Fibroblast of mammary gland (primary cell): ENCODE measurements around the gene ZNF75A.

Source experiments
- DNase-seq: peaks from one replicate; pipeline ENCODE4 v3.0.0-alpha.2; 2010; ENCODE audit warnings: low read depth
- H3K4me3 ChIP-seq: 2 replicates; pipeline ENCODE4 v1.5.1; 2011; ENCODE audit warnings: low read depth, mild to moderate bottlenecking, low read length, moderate library complexity; ENCODE audit not compliant: control insufficient read depth
- CTCF ChIP-seq: conservative IDR thresholded peaks from 2 replicates; pipeline ENCODE4 v1.5.1; 2011; ENCODE audit warnings: low read depth, low read length, inconsistent platforms; ENCODE audit not compliant: control insufficient read depth, insufficient read depth

Gene ZNF75A

GRCh38 chr16:3289998-3290673, 15.2 kb upstream of the ZNF75A start:
- no peak overlapping the region for H3K4me3 ChIP-seq
- DNase-seq = no peak
- TF ChIP-seq CTCF = no peak

DNA sequence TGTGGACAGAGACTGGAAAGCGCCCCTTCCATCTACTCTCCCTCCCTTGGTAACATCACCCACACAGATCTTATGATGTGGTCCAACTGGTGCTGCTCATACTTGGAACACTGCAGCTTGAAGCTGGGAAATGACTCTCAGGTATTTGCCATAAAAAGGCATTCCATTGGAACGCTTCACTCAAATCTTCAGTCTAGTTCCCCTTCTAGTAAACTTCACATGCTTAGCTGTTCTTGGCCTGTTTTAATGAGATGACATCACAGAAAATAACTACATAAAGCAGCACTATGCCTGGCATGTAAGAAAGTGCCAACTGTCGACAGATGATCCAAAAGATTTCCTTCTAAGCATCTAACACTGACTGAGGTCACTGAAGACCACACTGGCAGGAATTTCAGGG, 12.7 kb upstream of the ZNF75A start:
- DNase-seq = no peak
- H3K4me3 ChIP-seq = no peak overlapping the region
- no peak for TF ChIP-seq CTCF

DNA sequence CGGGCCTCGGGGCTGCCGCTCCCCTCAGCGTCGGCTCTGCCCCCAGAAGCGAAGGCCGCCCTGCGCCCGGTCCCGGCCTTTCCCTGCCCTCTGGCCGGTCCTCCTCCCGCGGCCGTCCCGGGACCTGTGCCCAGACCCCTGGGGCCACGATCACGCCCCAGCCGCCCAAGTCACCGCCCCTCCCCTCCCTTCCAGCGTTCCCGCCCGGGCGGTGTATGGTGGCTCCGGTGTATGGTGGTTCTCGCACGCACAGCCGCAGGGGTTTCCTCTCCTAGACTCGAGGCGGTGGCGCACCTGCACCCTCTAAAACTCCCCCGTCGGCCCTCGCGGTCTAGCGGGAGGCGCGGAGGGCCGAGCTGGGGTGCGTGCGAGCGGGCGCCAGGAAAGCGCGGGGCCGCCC, 10.1 kb upstream of the ZNF75A start:
- no peak overlapping the region for H3K4me3 ChIP-seq
- TF ChIP-seq CTCF = no peak
- DNase-seq = no peak

DNA sequence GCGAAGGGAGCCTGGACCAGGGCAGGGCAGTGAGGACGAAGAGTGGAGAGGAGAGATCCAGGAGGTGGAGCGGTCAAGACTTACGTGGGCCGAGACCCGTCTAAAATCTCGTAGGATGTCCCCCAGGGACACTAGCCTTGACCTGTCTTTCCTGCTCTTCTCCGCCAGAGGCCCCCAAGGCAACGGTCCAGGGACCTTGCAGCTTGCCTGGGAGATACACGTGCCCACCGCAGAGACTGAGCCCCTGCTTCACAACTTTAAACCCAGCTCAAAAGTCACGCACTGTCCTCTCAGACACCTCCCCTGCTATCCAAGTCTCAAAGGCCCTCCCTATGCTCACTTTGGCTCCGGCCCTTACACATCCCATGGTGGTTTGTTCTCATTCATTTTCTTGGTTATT, 9.5 kb upstream of the ZNF75A start:
- no peak overlapping the region for H3K4me3 ChIP-seq
- DNase-seq = no peak
- TF ChIP-seq CTCF = no peak

- H3K4me3 ChIP-seq = peak overlapping the region; percentile 66
- TF ChIP-seq CTCF = no peak
- peak; percentile 31 for DNase-seq
Observed at GRCh38 chr16:3304370-3304769, 927 bp upstream of the ZNF75A start.

- peak overlapping the region; percentile 66 for H3K4me3 ChIP-seq
- TF ChIP-seq CTCF = no peak
- DNase-seq = no peak
Observed at GRCh38 chr16:3306078-3306477, 781 bp downstream of the ZNF75A start.

DNA sequence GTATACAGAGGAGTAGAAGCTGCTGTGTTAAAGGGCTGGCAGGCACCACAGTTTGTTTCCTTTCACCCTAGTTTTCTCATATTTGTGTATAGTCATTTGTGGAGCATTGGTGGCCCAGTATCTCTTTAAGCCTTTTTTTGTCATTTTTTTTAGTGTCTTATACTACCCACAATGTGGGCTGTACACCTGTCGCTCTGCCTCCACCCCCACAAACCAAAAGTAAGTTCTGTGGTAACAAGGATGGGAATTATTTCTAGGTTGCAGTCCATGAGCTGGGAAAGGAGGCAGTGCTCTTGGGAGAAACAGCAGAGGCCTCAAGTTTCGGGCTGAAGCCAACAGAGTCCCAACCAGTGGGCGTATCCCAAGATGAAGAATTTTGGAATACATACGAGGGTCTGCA, 6.2 kb downstream of the ZNF75A start:
- H3K4me3 ChIP-seq = no peak overlapping the region
- DNase-seq = no peak
- no peak for TF ChIP-seq CTCF
